ENCODE results near the gene UFC1.
A peak's percentile ranks its signal among the peaks of the same experiment; 100 is the strongest.

Gene UFC1

DNA sequence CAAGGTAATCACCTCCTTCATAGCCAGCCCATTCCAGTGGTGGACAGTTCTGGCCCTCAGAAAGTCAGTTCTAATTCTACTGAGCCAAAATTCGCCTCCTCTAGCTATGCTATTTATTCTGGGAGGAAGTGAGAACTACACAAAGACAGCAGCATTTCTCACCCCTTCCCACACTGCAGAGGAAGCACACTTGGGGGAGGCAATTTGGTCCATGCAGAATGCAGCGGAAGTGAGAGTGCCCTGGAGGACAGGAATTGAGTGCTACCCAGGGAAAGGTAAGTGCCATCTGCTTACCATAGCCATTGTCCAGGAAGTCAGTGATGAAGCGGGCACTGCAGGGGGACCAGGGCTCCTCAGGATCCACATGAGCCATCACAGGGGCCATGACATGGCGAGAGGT, 41.4 kb downstream of the UFC1 start:
- no peak for ATAC-seq
- TF ChIP-seq ZNF8 (CRISPR knock-in tag; IDR thresholded peaks at IDR 0.05) (no peak), RARB (CRISPR knock-in tag; IDR thresholded peaks at IDR 0.05) (no peak), SNAI2 (CRISPR knock-in tag; IDR thresholded peaks at IDR 0.05) (no peak), ZNF565 (CRISPR knock-in tag; conservative IDR thresholded peaks at IDR 0.05; ENCODE audit: low read depth) (no peak)
- TF ChIP-seq, protein P1, sequence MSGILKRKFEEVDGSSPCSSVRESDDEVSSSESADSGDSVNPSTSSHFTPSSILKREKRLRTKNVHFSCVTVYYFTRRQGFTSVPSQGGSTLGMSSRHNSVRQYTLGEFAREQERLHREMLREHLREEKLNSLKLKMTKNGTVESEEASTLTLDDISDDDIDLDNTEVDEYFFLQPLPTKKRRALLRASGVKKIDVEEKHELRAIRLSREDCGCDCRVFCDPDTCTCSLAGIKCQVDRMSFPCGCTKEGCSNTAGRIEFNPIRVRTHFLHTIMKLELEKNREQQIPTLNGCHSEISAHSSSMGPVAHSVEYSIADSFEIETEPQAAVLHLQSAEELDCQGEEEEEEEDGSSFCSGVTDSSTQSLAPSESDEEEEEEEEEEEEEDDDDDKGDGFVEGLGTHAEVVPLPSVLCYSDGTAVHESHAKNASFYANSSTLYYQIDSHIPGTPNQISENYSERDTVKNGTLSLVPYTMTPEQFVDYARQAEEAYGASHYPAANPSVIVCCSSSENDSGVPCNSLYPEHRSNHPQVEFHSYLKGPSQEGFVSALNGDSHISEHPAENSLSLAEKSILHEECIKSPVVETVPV (CRISPR knock-in tag; IDR thresholded peaks at IDR 0.05) = no peak

DNA sequence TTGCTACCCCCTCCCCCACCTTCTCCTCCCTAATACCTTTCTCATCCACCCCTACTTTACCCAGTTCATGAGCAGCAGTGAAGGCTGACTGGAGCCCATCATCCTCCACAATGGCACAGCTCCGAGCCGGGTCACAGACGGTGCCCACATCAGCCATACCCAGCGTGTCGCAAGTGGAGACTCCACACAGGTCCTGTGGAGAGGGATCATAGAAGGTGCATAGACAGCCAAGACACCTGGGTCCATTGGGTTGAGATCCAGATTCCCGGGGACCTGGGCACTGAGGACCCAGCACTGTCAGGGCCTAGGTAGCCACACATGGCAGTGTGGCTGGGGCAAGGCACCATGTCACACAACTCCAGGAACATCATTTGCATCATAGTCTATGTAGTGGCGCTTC, 42.3 kb downstream of the UFC1 start:
- TF ChIP-seq ZFP3 (CRISPR knock-in tag; IDR thresholded peaks at IDR 0.05) (no peak), TCF4 (CRISPR knock-in tag; IDR thresholded peaks at IDR 0.05; ENCODE audit: borderline replicate concordance) (no peak), TOX (CRISPR knock-in tag; IDR thresholded peaks at IDR 0.05; ENCODE audit: borderline replicate concordance) (no peak), ZNF8 (CRISPR knock-in tag; IDR thresholded peaks at IDR 0.05) (no peak), CSDC2 (CRISPR knock-in tag; IDR thresholded peaks at IDR 0.05) (no peak), GLIS3 (CRISPR knock-in tag; IDR thresholded peaks at IDR 0.05) (no peak), ZC3H10 (CRISPR knock-in tag; IDR thresholded peaks at IDR 0.05) (no peak), ZFP30 (CRISPR knock-in tag; IDR thresholded peaks at IDR 0.05) (no peak)
- TF ChIP-seq, protein P2, sequence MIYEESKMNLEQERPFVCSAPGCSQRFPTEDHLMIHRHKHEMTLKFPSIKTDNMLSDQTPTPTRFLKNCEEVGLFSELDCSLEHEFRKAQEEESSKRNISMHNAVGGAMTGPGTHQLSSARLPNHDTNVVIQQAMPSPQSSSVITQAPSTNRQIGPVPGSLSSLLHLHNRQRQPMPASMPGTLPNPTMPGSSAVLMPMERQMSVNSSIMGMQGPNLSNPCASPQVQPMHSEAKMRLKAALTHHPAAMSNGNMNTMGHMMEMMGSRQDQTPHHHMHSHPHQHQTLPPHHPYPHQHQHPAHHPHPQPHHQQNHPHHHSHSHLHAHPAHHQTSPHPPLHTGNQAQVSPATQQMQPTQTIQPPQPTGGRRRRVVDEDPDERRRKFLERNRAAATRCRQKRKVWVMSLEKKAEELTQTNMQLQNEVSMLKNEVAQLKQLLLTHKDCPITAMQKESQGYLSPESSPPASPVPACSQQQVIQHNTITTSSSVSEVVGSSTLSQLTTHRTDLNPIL (CRISPR knock-in tag; IDR thresholded peaks at IDR 0.05; ENCODE audit: low read depth) = no peak
- TF ChIP-seq, protein P3, sequence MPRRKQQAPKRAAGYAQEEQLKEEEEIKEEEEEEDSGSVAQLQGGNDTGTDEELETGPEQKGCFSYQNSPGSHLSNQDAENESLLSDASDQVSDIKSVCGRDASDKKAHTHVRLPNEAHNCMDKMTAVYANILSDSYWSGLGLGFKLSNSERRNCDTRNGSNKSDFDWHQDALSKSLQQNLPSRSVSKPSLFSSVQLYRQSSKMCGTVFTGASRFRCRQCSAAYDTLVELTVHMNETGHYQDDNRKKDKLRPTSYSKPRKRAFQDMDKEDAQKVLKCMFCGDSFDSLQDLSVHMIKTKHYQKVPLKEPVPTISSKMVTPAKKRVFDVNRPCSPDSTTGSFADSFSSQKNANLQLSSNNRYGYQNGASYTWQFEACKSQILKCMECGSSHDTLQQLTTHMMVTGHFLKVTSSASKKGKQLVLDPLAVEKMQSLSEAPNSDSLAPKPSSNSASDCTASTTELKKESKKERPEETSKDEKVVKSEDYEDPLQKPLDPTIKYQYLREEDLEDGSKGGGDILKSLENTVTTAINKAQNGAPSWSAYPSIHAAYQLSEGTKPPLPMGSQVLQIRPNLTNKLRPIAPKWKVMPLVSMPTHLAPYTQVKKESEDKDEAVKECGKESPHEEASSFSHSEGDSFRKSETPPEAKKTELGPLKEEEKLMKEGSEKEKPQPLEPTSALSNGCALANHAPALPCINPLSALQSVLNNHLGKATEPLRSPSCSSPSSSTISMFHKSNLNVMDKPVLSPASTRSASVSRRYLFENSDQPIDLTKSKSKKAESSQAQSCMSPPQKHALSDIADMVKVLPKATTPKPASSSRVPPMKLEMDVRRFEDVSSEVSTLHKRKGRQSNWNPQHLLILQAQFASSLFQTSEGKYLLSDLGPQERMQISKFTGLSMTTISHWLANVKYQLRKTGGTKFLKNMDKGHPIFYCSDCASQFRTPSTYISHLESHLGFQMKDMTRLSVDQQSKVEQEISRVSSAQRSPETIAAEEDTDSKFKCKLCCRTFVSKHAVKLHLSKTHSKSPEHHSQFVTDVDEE (CRISPR knock-in tag; IDR thresholded peaks at IDR 0.05) = no peak
- TF ChIP-seq, protein P4, sequence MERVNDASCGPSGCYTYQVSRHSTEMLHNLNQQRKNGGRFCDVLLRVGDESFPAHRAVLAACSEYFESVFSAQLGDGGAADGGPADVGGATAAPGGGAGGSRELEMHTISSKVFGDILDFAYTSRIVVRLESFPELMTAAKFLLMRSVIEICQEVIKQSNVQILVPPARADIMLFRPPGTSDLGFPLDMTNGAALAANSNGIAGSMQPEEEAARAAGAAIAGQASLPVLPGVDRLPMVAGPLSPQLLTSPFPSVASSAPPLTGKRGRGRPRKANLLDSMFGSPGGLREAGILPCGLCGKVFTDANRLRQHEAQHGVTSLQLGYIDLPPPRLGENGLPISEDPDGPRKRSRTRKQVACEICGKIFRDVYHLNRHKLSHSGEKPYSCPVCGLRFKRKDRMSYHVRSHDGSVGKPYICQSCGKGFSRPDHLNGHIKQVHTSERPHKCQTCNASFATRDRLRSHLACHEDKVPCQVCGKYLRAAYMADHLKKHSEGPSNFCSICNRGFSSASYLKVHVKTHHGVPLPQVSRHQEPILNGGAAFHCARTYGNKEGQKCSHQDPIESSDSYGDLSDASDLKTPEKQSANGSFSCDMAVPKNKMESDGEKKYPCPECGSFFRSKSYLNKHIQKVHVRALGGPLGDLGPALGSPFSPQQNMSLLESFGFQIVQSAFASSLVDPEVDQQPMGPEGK (CRISPR knock-in tag; IDR thresholded peaks at IDR 0.05; ENCODE audit: borderline replicate concordance) = no peak
- ATAC-seq = no peak

DNA sequence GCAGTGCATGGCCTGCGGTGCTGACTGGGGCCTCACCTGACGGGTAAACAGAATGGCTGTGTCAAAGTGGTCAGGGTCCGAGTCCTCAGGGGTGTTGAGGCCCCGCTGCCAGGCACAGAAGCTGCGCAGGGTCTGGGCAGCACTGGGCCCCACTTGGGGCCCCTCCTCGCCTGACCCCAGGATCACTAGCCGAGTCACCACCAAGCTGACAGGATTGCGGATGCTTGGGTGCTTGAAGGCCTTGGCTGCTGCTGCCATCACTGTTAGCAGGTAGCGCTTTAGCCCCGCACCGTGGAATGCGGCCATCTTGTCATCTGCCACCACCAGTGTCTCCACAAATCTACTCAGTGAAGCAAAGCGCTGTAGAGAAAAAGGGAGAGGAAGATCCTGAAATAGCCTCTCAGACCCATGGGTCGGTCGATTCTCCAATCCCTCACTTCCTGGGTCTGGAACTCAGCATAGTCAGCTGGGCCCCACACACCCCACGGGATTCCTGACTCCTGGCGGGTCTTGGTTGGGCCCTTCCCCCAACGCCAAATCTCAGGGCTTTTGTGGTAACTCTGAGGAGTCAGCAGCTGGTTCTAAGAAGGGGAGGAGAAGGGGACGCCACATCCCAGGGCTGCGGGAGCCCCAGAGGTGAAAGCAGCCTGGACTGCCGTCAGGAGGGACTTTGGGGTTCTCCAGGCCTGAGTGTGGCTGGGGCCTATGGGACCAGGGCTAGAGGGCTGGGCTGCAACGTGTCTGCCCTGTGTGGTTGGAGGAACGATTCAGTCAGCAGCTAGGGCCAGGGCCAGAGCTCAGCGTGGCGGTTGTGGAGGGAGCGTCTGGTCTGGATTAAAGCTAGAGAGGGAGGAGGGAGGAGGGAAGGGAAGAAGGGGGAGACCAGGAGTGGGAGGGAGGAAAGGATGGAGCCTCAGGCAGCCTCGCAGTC, 43.0 kb downstream of the UFC1 start:
- ATAC-seq = peak; percentile 80
- TF ChIP-seq SNAI2 (CRISPR knock-in tag; IDR thresholded peaks at IDR 0.05) (no peak), TCF4 (CRISPR knock-in tag; IDR thresholded peaks at IDR 0.05; ENCODE audit: borderline replicate concordance) (peak; percentile 34; the same call in 1 of the 2 replicates), CSDC2 (CRISPR knock-in tag; IDR thresholded peaks at IDR 0.05) (0 out of 2 replicates have a peak, but pooled peaks have one; percentile 45), TOX (CRISPR knock-in tag; IDR thresholded peaks at IDR 0.05; ENCODE audit: borderline replicate concordance) (no peak)

DNA sequence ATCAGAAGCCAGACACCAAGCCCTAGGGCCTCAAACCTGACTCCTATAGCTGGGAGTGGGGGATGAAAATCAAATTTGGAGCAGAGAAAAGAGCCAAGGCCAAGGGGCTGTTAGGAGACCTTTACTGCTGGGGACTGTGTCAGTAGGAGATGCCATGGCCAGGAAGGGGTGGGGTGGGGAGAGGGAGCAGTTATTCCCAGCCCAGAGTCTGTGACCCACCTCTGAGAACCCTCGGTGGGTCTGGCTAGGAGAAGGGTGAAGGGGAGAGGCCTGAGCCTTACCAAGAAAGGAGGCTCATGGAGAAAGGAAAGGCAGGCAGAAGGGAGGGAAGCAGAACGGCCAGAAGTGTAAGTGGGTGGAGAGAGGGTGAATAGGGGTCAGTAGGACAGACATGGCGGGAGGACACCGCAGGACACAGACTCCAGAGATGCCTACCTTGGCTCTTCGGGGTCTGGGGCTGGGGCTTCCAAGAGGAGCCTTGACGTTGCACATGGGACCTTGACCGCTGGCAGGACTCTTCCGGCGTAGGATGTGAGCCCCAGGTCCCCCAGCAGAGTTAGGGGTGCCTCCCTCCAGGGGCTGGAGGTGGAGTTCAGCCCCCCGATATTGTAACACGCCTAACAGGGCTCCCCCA, 43.9 kb downstream of the UFC1 start:
- ATAC-seq = peak; percentile 0; the same call in 2 of the 3 replicates
- no peak for TF ChIP-seq ZFP3 (CRISPR knock-in tag; IDR thresholded peaks at IDR 0.05)
- TF ChIP-seq ZNF565 (CRISPR knock-in tag; conservative IDR thresholded peaks at IDR 0.05; ENCODE audit: low read depth) = no peak
- TF ChIP-seq RARB (CRISPR knock-in tag; IDR thresholded peaks at IDR 0.05) = no peak
- no peak for TF ChIP-seq ARNTL (CRISPR knock-in tag; IDR thresholded peaks at IDR 0.05; ENCODE audit: borderline replicate concordance, low read depth)
- TF ChIP-seq, protein P1 (CRISPR knock-in tag; IDR thresholded peaks at IDR 0.05) = no peak
- TF ChIP-seq TCF4 (CRISPR knock-in tag; IDR thresholded peaks at IDR 0.05; ENCODE audit: borderline replicate concordance) = no peak
- TF ChIP-seq GLIS3 (CRISPR knock-in tag; IDR thresholded peaks at IDR 0.05) = no peak
- no peak for TF ChIP-seq CSDC2 (CRISPR knock-in tag; IDR thresholded peaks at IDR 0.05)
- TF ChIP-seq, protein P5, sequence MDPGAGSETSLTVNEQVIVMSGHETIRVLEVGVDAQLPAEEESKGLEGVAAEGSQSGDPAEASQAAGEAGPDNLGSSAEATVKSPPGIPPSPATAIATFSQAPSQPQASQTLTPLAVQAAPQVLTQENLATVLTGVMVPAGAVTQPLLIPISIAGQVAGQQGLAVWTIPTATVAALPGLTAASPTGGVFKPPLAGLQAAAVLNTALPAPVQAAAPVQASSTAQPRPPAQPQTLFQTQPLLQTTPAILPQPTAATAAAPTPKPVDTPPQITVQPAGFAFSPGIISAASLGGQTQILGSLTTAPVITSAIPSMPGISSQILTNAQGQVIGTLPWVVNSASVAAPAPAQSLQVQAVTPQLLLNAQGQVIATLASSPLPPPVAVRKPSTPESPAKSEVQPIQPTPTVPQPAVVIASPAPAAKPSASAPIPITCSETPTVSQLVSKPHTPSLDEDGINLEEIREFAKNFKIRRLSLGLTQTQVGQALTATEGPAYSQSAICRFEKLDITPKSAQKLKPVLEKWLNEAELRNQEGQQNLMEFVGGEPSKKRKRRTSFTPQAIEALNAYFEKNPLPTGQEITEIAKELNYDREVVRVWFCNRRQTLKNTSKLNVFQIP (CRISPR knock-in tag; IDR thresholded peaks at IDR 0.05; ENCODE audit: borderline replicate concordance, low read depth) = no peak
- TF ChIP-seq, protein P4 (CRISPR knock-in tag; IDR thresholded peaks at IDR 0.05; ENCODE audit: borderline replicate concordance) = no peak
- TF ChIP-seq BACH2 (CRISPR knock-in tag; IDR thresholded peaks at IDR 0.05; ENCODE audit: borderline replicate concordance) = no peak
- no peak for TF ChIP-seq ESRRG (CRISPR knock-in tag; IDR thresholded peaks at IDR 0.05)
- TF ChIP-seq OSR1 (CRISPR knock-in tag; IDR thresholded peaks at IDR 0.05) = no peak
